Gastrocnemius medialis (tissue), 4 donors: ENCODE measurements around the gene SMNDC1. TPM values are rescaled to one million over a fixed set of nuclear protein-coding genes. Genes with fewer than 3 reads are reported as not detected.

ENCODE experiments used
- ATAC-seq, 2 donors: fragments of 150-250 bp; one replicate each; pipeline ENCODE4 v1.9.1; 2016
- DNase-seq, 2 donors: peaks; one replicate each; pipeline ENCODE4 v3.0.0-alpha.2; 2019
- H3K27ac ChIP-seq, 4 donors: fragments of 200-600 bp; sonication (generic); 1 replicate in 1 of 4; 2 replicates in 3 of 4; pipeline ENCODE4 v1.5.1; 2016 to 2018; ENCODE audit warnings: mild to moderate bottlenecking in 2 of 4, moderate library complexity in 1 of 4
- H3K27me3 ChIP-seq, 3 donors: fragments of 200-600 bp; sonication (generic) in 2 of 3; 1 replicate in 1 of 3; 2 replicates in 2 of 3; pipeline versions ENCODE4 v1.5.1 to v1.6.0; 2016 to 2019; ENCODE audit warnings: mild to moderate bottlenecking in 1 of 3, moderate library complexity in 1 of 3
- H3K36me3 ChIP-seq, 2 donors: fragments of 200-600 bp; sonication (generic) in 1 of 2; one replicate each; pipeline ENCODE4 v1.5.1; 2017 to 2018
- H3K4me1 ChIP-seq, 2 donors: fragments of 200-600 bp; sonication (generic) in 1 of 2; one replicate each; pipeline ENCODE4 v1.5.1; 2016 to 2017; ENCODE audit warnings: mild to moderate bottlenecking in 2 of 2
- H3K4me3 ChIP-seq, 4 donors: fragments of 200-600 bp; sonication (generic) in 3 of 4; 1 replicate in 1 of 4; 2 replicates in 3 of 4; pipeline ENCODE4 v1.5.1; 2016 to 2019; ENCODE audit warnings: mild to moderate bottlenecking in 2 of 4
- H3K9me3 ChIP-seq, 3 donors: fragments of 200-600 bp; sonication (generic) in 2 of 3; 1 replicate in 1 of 3; 2 replicates in 2 of 3; pipeline ENCODE4 v1.5.1; 2016 to 2019
- CTCF ChIP-seq, 5 experiments: fragments of 450-650 bp in 3 of 5; fragments of 200-600 bp in 2 of 5; sonication (generic) in 2 of 5; IDR thresholded peaks in 4 of 5; conservative IDR thresholded peaks in 1 of 5; 1 replicate in 4 of 5; 2 replicates in 1 of 5; pipeline ENCODE4 v1.5.1; 2016 to 2019; ENCODE audit warnings: antibody characterized with exemption in 5 of 5, mild to moderate bottlenecking in 3 of 5, moderate library complexity in 3 of 5
- POLR2A ChIP-seq, 2 donors: fragments of 450-650 bp; IDR thresholded peaks; one replicate each; pipeline ENCODE4 v1.6.1; 2017; ENCODE audit warnings: antibody characterized with exemption in 2 of 2, mild to moderate bottlenecking in 2 of 2, moderate library complexity in 2 of 2
- in situ Hi-C, 4 donors: fragments of 200-750 bp; cut with MboI; loops; one replicate each; pipeline versions ENCODE4 v1.15.0 to v1.8.0; 2017; ENCODE audit warnings: low sequenced_read_pairs in 4 of 4
- intact Hi-C: fragments of 100-400 bp; cut with DNase I; formaldehyde crosslinking; loops from one replicate; pipeline ENCODE4 v1.15.1; 2023; ENCODE audit warnings: low total_unique reads
- total RNA-seq, 4 donors: library from RNA; depleted of rRNA; stranded (reverse); fragments of >200 nt; gene quantifications; one replicate each; pipeline versions ENCODE4 v1.1.0 to v1.2.3, GENCODE V29; 2016

The SMNDC1 gene
- total RNA-seq, 4 donors from 2014 or later, result 7.3 to 23.9 (median 10.0) TPM

GRCh38 chr10:110244550-110244949 is 60.2 kb downstream of the SMNDC1 start:
- no peak for TF ChIP-seq POLR2A (IDR thresholded peaks at IDR 0.05)
- no peak for TF ChIP-seq CTCF (IDR thresholded peaks at IDR 0.05 in 4 of 5, conservative IDR thresholded peaks at IDR 0.05 in 1 of 5)
- no peak overlapping the region for H3K27ac ChIP-seq
- no peaks in the 10 kb centered on the region for H3K36me3 ChIP-seq
- H3K9me3 ChIP-seq, result no peaks in the 10 kb centered on the region
- ATAC-seq (no peak), DNase-seq (no peak)
- no peaks in the 10 kb centered on the region for H3K27me3 ChIP-seq
- intact Hi-C loops, result no loop called here
- H3K4me1 ChIP-seq, result peaks cover 5 to 10% of the 10 kb centered on the region in 2 donors
- in situ Hi-C loops, result no loop called here
- no peak overlapping the region for H3K4me3 ChIP-seq

- Histone ChIP-seq H3K4me3 (no peak overlapping the region), H3K4me1 (peaks cover 5 to 10% of the 10 kb centered on the region in 2 donors), H3K36me3 (no peaks in the 10 kb centered on the region), H3K27ac (no peak overlapping the region), H3K9me3 (no peaks in the 10 kb centered on the region), H3K27me3 (no peaks in the 10 kb centered on the region)
- ATAC-seq (no peak), DNase-seq (no peak)
- in situ Hi-C loops (no loop called here), intact Hi-C loops (no loop called here)
- no peak for TF ChIP-seq POLR2A (IDR thresholded peaks at IDR 0.05)
- no peak for TF ChIP-seq CTCF (IDR thresholded peaks at IDR 0.05 in 4 of 5, conservative IDR thresholded peaks at IDR 0.05 in 1 of 5)
These were observed 62.2 kb downstream of the SMNDC1 start for GRCh38 chr10:110242511-110242910.

- TF ChIP-seq POLR2A (IDR thresholded peaks at IDR 0.05) (no peak), CTCF (IDR thresholded peaks at IDR 0.05 in 4 of 5, conservative IDR thresholded peaks at IDR 0.05 in 1 of 5) (no peak)
- in situ Hi-C loops (no loop called here), intact Hi-C loops (no loop called here)
- DNase-seq (no peak), ATAC-seq (no peak)
- no peaks in the 10 kb centered on the region for H3K36me3 ChIP-seq
- H3K4me1 ChIP-seq, result peaks cover 5 to 10% of the 10 kb centered on the region in 2 donors
- no peak overlapping the region for H3K4me3 ChIP-seq
- H3K27me3 ChIP-seq, result no peaks in the 10 kb centered on the region
- no peaks in the 10 kb centered on the region for H3K9me3 ChIP-seq
- no peak overlapping the region for H3K27ac ChIP-seq
These were observed 62.9 kb downstream of the SMNDC1 start for GRCh38 chr10:110241841-110242240.

- DNase-seq (no peak), ATAC-seq (no peak)
- Histone ChIP-seq H3K4me1 (peaks cover 5 to 10% of the 10 kb centered on the region in 2 donors), H3K9me3 (no peaks in the 10 kb centered on the region), H3K36me3 (no peaks in the 10 kb centered on the region), H3K4me3 (no peak overlapping the region), H3K27ac (no peak overlapping the region), H3K27me3 (no peaks in the 10 kb centered on the region)
- intact Hi-C loops, result no loop called here
- in situ Hi-C loops, result no loop called here
- no peak for TF ChIP-seq POLR2A (IDR thresholded peaks at IDR 0.05)
- TF ChIP-seq CTCF (IDR thresholded peaks at IDR 0.05 in 4 of 5, conservative IDR thresholded peaks at IDR 0.05 in 1 of 5), result no peak
These were observed 63.3 kb downstream of the SMNDC1 start for GRCh38 chr10:110241407-110241806.

Other genes with a start within 250 kb of the SMNDC1 start
- gene MXI1, start 97.3 kb downstream of the SMNDC1 start, total RNA-seq, result 10 to 100 TPM; 35.9 to 67.8 (median 53.9) TPM
- 1 to 10 TPM in 2 of 4 donors, under 1 TPM in 1, not detected in 1; 0.75 to 2.8 (median 2.5) TPM for gene DUSP5, start 193.0 kb upstream of the SMNDC1 start, total RNA-seq